ENCODE data around the gene PRICKLE3.
"Not testable (repeated sequence)": the region's sequence is repeated elsewhere in the genome, so short reads cannot be mapped to it uniquely, and the experiment has no call there.

Gene PRICKLE3

GRCh38 chrX:49153467-49153866, 32.7 kb downstream of the PRICKLE3 start:
- DNase-seq (ENCODE audit: low read depth), result no peak
- no peak overlapping the region for H3K4me3 ChIP-seq (ENCODE audit: low read depth, low read length)
- TF ChIP-seq CTCF (IDR thresholded peaks at IDR 0.05; ENCODE audit: low read depth, low read length, missing control alignments), result no peak

- not testable (repeated sequence) for H3K4me3 ChIP-seq (ENCODE audit: low read depth, low read length); DNase-seq (ENCODE audit: low read depth)
These were observed 36.9 kb downstream of the PRICKLE3 start for GRCh38 chrX:49149291-49149690.

GRCh38 chrX:49148390-49149100, 37.6 kb downstream of the PRICKLE3 start:
- DNase-seq (ENCODE audit: low read depth); H3K4me3 ChIP-seq (ENCODE audit: low read depth, low read length): not testable (repeated sequence)

GRCh38 chrX:49147936-49148335, 38.2 kb downstream of the PRICKLE3 start:
- no peak for TF ChIP-seq CTCF (IDR thresholded peaks at IDR 0.05; ENCODE audit: low read depth, low read length, missing control alignments)
- no peak overlapping the region for H3K4me3 ChIP-seq (ENCODE audit: low read depth, low read length)
- DNase-seq (ENCODE audit: low read depth), result no peak

- no peak for DNase-seq (ENCODE audit: low read depth)
- no peak for TF ChIP-seq CTCF (IDR thresholded peaks at IDR 0.05; ENCODE audit: low read depth, low read length, missing control alignments)
- H3K4me3 ChIP-seq (ENCODE audit: low read depth, low read length), result no peak overlapping the region
These were observed 38.9 kb downstream of the PRICKLE3 start for GRCh38 chrX:49147282-49147681.

- not testable (repeated sequence) for DNase-seq (ENCODE audit: low read depth); H3K4me3 ChIP-seq (ENCODE audit: low read depth, low read length)
These were observed 43.0 kb downstream of the PRICKLE3 start for GRCh38 chrX:49143154-49143553.

- H3K4me3 ChIP-seq (ENCODE audit: low read depth, low read length); DNase-seq (ENCODE audit: low read depth): not testable (repeated sequence)
- TF ChIP-seq CTCF (IDR thresholded peaks at IDR 0.05; ENCODE audit: low read depth, low read length, missing control alignments), result peak; percentile 2
These were observed 43.9 kb downstream of the PRICKLE3 start for GRCh38 chrX:49142264-49142663.

- no peak for TF ChIP-seq CTCF (IDR thresholded peaks at IDR 0.05; ENCODE audit: low read depth, low read length, missing control alignments)
- H3K4me3 ChIP-seq (ENCODE audit: low read depth, low read length), result no peak overlapping the region
- DNase-seq (ENCODE audit: low read depth), result no peak
These were observed 46.5 kb downstream of the PRICKLE3 start for GRCh38 chrX:49139713-49140112.
